Measurements from ENCODE around the gene SYNE1. TPM values are rescaled to one million over a fixed set of nuclear protein-coding genes. Genes with fewer than 3 reads are reported as not detected.
"Not testable (repeated sequence)": the region's sequence is repeated elsewhere in the genome, so short reads cannot be mapped to it uniquely, and the experiment has no call there.

SYNE1 gene
- total RNA-seq, 2 donors from 2014 or later, result 26.0 to 46.7 TPM

DNA sequence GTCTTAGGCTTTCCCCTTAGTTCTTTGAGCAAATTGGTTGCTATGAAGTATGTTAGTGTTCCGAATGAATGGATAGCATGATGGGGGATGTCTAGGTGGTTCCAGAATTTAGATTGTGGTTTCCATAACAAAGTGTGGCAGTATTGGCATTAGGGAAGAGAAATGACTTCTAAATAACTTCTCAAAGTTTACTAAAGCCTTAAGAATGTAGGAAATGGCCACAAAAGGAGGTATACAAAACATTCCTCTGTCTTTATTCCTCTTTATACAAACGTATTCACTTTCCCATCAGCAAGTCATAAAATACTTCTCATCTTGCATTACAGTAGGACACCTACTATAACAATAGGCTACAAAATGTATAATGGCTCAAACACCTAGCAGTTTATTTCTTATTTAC lies 550.1 kb downstream of the SYNE1 start:
- Mint-ChIP-seq H3K9me3 (no peaks in the 10 kb centered on the region), H3K4me1 (no peaks in the 10 kb centered on the region), H3K36me3 (ENCODE audit: low read depth) (no peaks in the 10 kb centered on the region), H3K27ac (no peak overlapping the region), H3K27me3 (no peaks in the 10 kb centered on the region), H3K4me3 (no peak overlapping the region)
- ATAC-seq (replicated peaks), result no peak

DNA sequence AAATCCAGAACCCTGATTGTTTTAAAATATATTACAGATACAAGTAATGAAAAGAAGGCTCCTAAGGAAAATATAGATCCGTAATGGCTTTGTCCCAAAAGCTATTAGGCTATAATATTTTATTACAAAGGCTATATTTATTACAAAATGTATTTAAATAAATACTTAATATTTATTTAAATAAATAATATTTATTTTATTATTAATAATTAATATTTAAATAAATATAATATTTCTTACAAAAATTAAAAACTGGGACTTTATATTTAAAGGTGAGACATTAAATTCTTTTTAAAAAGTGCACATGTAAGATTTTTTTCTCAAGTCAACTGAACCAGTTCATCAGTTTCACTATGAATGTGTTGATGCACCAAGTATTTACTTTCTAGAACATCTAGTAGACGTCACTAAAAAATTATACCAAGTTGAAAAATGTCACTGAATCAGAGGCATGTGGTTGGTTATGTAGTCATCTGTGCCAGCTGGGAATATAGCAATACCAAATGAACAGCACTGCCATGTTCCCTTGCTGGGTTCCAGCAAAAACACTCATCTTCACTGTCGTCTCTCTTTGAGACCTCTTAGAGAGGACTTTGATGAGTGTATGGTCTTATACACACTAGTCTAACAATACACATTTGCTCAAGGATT lies 550.8 kb downstream of the SYNE1 start:
- ATAC-seq (replicated peaks), result no peak
- Mint-ChIP-seq H3K27ac (no peak overlapping the region), H3K9me3 (no peaks in the 10 kb centered on the region), H3K36me3 (ENCODE audit: low read depth) (no peaks in the 10 kb centered on the region), H3K4me1 (no peaks in the 10 kb centered on the region), H3K27me3 (no peaks in the 10 kb centered on the region), H3K4me3 (no peak overlapping the region)

DNA sequence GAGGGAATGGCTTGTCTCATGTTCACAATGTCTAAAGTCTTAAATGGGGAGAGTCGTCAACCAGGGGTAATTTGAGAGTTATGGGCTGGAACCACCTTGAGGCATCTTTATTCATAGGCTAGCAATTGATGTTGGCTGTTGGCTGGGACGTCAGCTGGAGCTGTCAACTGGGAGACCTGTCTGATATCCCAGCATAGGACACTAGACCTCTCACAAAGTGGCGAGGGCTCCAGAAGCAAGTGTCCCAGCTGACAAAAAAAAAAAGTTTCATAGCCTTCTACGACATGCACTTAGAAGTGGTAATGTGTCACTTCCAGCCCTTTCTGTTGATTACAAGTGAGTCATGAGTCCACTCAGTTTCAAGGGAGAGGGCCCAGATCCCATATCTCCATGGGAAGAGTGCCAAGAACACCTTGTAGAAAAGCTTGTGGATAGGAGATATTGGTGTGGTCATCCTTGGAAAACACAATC lies 551.7 kb downstream of the SYNE1 start:
- H3K9me3 Mint-ChIP-seq, result no peaks in the 10 kb centered on the region
- H3K4me1 Mint-ChIP-seq, result no peaks in the 10 kb centered on the region
- no peak for ATAC-seq (replicated peaks)
- peaks cover 3% of the 10 kb centered on the region for H3K27me3 Mint-ChIP-seq
- no peaks in the 10 kb centered on the region for H3K36me3 Mint-ChIP-seq (ENCODE audit: low read depth)
- no peak overlapping the region for H3K27ac Mint-ChIP-seq
- no peak overlapping the region for H3K4me3 Mint-ChIP-seq

DNA sequence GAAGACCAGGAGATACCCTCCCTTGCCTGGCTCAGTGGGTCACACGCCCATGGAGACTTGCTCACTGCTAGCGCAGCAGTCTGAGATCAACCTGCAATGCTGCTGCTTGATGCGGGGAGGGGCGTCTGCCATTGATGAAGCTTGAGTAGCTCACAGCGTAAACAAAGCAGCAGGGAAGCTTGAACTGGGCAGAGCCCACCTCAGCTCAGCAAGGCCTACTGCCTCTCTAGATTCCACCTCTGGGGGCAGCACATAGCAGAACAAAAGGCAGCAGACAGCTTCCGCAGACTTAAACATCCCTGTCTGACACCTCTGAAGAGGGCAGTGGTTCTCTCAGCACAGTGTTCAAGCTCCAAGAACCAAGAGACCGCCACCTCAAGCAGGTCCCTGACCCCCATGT lies 558.4 kb downstream of the SYNE1 start:
- Mint-ChIP-seq H3K27ac (no peak overlapping the region), H3K9me3 (peaks cover 11% of the 10 kb centered on the region), H3K4me1 (no peaks in the 10 kb centered on the region), H3K4me3 (no peak overlapping the region), H3K36me3 (ENCODE audit: low read depth) (no peaks in the 10 kb centered on the region), H3K27me3 (peaks cover 33% of the 10 kb centered on the region)
- ATAC-seq (replicated peaks), result no peak

DNA sequence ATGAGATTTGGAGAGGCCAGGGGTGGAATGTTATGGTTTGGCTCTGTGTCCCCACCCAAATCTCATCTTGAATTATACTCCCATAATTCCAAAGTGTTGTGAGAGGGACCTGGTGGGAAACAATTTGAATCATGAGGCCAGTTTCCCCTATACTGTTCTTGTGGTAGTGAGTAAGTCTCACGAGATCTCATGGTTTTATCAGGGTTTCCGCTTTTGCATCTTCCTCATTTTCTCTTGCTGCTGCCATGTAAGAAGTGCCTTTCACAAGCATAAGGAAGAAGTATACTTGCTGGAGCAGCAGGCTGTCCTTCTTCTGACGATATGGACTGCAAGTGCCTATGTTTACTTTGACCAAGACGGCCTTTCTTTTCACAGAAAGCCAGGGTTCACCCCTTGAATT lies 559.2 kb downstream of the SYNE1 start:
- Mint-ChIP-seq H3K4me1 (no peaks in the 10 kb centered on the region), H3K27ac (no peak overlapping the region), H3K27me3 (peaks cover 33% of the 10 kb centered on the region), H3K36me3 (ENCODE audit: low read depth) (no peaks in the 10 kb centered on the region), H3K4me3 (no peak overlapping the region), H3K9me3 (peaks cover 11% of the 10 kb centered on the region)
- no peak for ATAC-seq (replicated peaks)

DNA sequence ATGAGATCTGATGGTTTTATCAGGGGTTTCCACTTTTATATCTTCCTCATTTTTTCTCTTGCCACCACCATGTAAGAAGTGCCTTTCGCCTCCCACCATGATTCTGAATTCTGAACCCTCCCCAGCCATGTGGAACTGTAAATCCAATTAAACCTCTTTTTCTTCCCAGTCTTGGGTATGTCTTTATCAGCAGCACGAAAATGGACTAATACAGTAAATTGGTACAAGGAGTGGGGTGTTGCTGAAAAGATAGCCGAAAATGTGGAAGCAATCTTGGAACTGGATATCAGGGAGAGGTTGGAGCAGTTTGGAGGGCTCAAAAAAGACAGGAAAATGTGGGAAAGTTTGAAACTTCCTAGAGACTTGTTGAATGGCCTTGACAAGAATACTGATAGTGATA lies 560.9 kb downstream of the SYNE1 start:
- not testable (repeated sequence) for H3K4me3 Mint-ChIP-seq; ATAC-seq (replicated peaks); H3K4me1 Mint-ChIP-seq; H3K27ac Mint-ChIP-seq; H3K36me3 Mint-ChIP-seq (ENCODE audit: low read depth)
- Mint-ChIP-seq H3K27me3 (peaks cover 33% of the 10 kb centered on the region), H3K9me3 (peaks cover 11% of the 10 kb centered on the region)

DNA sequence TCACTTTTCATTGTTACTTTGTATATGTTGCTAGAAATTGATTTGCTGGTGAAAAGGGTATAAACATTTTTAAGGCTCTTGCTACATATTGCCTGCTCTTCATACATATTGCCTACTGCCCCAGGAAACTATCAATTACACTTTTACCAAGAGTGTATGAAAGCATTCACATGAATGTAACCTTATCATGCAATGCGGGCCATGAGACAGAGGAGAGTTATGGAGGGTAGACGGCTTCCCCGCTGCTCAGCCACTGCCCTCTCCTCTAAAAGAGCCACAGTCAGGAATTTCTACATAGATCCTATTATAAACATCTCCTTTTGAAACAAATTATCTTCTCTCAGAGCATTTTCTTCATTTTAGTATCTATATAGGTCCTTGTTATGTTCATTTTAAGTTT lies 565.3 kb downstream of the SYNE1 start:
- ATAC-seq (replicated peaks), result no peak
- Mint-ChIP-seq H3K27me3 (peaks cover 19% of the 10 kb centered on the region), H3K27ac (no peak overlapping the region), H3K4me1 (no peaks in the 10 kb centered on the region), H3K9me3 (peaks cover 11% of the 10 kb centered on the region), H3K36me3 (ENCODE audit: low read depth) (no peaks in the 10 kb centered on the region), H3K4me3 (no peak overlapping the region)

Other genes with a start within 250 kb of the SYNE1 start
- not detected for gene MYCT1, start 60.5 kb upstream of the SYNE1 start, total RNA-seq
- not detected for gene VIP, start 113.4 kb upstream of the SYNE1 start, total RNA-seq

Measured in activated T-helper 17 cell treated with anti-CD3 and anti-CD28 coated beads, Interleukin-2, amount 50 U/mL, for 72 hours (primary cell).